C4-2B (cell line): ENCODE measurements around the gene MGST3.

Experiments
- ZFX ChIP-seq: fragments of 450-650 bp; IDR thresholded peaks from 2 replicates; pipeline ENCODE4 v1.6.1; 2017
- TF ChIP-seq, protein P1 (sequence below): fragments of 450-650 bp; conservative IDR thresholded peaks from 2 replicates; pipeline ENCODE4 v1.5.1; 2017; ENCODE audit warnings: mild to moderate bottlenecking

DNA sequence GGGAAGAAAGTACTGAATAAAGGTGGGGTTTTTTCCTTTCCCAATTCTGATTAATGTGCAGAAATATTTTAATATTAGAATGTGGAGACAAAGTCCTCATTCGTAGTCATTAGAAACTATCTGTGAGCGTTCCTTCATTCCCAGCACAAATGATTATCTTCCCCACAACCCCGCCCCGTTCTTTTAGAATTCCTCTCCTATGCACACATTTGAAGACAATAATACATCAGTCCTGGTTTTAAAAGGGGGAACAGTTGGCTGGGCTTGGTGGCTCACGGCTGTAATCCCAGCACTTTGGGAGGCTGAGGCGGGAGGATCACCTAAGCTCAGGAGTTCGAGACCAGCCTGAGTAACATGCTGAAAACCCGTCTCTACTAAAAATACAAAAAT is 66.5 kb downstream of the MGST3 start:
- TF ChIP-seq, protein P1, sequence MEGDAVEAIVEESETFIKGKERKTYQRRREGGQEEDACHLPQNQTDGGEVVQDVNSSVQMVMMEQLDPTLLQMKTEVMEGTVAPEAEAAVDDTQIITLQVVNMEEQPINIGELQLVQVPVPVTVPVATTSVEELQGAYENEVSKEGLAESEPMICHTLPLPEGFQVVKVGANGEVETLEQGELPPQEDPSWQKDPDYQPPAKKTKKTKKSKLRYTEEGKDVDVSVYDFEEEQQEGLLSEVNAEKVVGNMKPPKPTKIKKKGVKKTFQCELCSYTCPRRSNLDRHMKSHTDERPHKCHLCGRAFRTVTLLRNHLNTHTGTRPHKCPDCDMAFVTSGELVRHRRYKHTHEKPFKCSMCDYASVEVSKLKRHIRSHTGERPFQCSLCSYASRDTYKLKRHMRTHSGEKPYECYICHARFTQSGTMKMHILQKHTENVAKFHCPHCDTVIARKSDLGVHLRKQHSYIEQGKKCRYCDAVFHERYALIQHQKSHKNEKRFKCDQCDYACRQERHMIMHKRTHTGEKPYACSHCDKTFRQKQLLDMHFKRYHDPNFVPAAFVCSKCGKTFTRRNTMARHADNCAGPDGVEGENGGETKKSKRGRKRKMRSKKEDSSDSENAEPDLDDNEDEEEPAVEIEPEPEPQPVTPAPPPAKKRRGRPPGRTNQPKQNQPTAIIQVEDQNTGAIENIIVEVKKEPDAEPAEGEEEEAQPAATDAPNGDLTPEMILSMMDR: no peak
- no peak for TF ChIP-seq ZFX
